ENCODE measurements around the gene FAM163A. TPM values are rescaled to one million over a fixed set of nuclear protein-coding genes. Genes with fewer than 3 reads are reported as not detected.

Gene FAM163A
- total RNA-seq, 4 donors from 2014 or later, result 0.44 TPM; not detected in 3

DNA sequence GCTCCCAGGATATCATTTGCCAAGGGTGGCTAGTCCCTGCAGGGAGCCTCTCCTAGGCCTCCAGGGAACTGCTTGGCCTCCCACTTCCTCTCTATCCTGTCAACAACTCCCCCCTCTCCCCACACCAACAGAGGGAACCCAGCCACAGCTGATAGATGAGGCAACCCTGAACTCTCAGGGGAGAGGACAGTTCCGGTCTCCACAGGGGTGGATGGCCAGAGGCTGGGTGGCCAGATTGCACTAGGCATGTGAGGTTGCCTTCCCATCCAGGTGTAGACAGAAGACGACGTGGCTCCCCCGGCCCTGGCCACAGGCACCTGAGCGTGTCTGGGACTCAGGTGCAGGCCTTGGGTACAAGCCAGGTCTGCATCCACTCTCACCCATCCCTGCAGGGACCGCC, 81.2 kb downstream of the FAM163A start:
- Histone ChIP-seq H3K27me3 (no peaks in the 10 kb centered on the region), H3K36me3 (no peaks in the 10 kb centered on the region), H3K9me3 (no peaks in the 10 kb centered on the region), H3K4me3 (no peak overlapping the region), H3K4me1 (no peaks in the 10 kb centered on the region), H3K27ac (peak overlapping the region in 1 of 4 donors; percentile 22)
- DNase-seq (ENCODE audit: low spot score in 2 of 2), result no peak
- TF ChIP-seq, protein P1, sequence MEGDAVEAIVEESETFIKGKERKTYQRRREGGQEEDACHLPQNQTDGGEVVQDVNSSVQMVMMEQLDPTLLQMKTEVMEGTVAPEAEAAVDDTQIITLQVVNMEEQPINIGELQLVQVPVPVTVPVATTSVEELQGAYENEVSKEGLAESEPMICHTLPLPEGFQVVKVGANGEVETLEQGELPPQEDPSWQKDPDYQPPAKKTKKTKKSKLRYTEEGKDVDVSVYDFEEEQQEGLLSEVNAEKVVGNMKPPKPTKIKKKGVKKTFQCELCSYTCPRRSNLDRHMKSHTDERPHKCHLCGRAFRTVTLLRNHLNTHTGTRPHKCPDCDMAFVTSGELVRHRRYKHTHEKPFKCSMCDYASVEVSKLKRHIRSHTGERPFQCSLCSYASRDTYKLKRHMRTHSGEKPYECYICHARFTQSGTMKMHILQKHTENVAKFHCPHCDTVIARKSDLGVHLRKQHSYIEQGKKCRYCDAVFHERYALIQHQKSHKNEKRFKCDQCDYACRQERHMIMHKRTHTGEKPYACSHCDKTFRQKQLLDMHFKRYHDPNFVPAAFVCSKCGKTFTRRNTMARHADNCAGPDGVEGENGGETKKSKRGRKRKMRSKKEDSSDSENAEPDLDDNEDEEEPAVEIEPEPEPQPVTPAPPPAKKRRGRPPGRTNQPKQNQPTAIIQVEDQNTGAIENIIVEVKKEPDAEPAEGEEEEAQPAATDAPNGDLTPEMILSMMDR (IDR thresholded peaks at IDR 0.05), result no peak
- TF ChIP-seq POLR2A (IDR thresholded peaks at IDR 0.05) (no peak), EP300 (IDR thresholded peaks at IDR 0.05) (no peak)
- 80 to 95% methylated on average over 6 of the region's 6 CpGs for WGBS, 2 donors

DNA sequence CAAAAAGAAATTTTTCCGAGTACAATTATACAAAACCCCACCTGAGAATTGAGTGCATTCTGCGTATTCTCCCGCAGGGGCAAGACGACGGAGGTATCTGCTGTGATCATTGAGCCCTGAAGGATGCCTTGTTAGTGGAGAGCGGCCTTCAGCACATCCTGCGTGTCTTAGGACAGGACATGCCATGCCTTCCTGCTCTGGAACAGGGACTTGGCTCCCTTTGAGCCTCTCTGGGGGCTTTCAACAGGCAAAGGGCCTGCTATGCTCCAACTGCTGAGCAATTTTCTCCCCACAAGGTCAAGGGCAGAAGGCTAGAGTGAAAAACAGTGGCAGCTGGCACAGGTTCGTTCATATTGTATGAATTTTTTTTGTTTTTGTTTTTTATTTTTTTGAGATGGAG, 82.1 kb downstream of the FAM163A start:
- no peak overlapping the region for H3K27ac ChIP-seq
- no peaks in the 10 kb centered on the region for H3K27me3 ChIP-seq
- H3K36me3 ChIP-seq, result no peaks in the 10 kb centered on the region
- peak in 1 of 2 donors; percentile 29 for DNase-seq (ENCODE audit: low spot score in 2 of 2)
- 68 to 77% methylated on average over 8 of the region's 8 CpGs for WGBS, 2 donors
- TF ChIP-seq EP300 (IDR thresholded peaks at IDR 0.05) (peak in 1 of 2 donors; percentile 27), POLR2A (IDR thresholded peaks at IDR 0.05) (no peak)
- H3K4me1 ChIP-seq, result no peaks in the 10 kb centered on the region
- no peaks in the 10 kb centered on the region for H3K9me3 ChIP-seq
- no peak overlapping the region for H3K4me3 ChIP-seq

DNA sequence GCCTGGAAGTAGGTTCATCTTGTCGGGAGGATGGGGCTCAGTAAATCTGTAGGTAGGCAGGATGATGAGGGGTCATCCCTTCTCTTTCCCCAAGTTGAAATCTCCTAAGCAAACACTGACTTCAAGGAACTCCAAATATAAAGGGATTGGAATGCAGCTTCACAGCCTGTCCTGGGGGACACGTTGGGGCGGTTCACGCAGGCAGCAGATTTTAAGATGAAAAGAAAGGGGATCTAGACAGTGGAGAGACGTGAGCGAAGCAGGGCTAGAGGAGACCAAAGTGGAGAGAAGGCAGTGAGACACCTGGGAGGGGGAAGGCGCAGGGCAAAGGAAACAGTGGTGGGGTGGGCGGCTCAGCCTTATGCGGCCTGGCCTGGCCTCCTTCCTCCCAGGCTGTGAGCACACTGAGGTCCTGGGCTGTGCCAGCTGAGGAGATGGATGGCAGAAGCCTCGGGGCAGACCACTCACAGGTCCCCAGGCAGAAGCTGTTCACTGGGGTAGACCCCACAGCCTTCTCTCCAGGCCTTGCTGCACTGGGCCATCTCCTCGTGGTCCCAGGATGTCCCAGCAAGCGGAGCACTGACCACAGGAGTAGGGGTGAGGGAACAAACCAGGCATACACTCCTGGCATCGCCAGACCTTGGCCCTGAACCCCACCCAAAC, 82.8 kb downstream of the FAM163A start:
- Histone ChIP-seq H3K27ac (peak overlapping the region in 2 of 4 donors; percentile 11 to 63), H3K27me3 (no peaks in the 10 kb centered on the region), H3K36me3 (no peaks in the 10 kb centered on the region), H3K4me3 (no peak overlapping the region), H3K9me3 (no peaks in the 10 kb centered on the region), H3K4me1 (peaks cover 0 to under 1% (median 0%) of the 10 kb centered on the region in 4 donors)
- TF ChIP-seq EP300 (IDR thresholded peaks at IDR 0.05), result no peak
- TF ChIP-seq, protein P1 (IDR thresholded peaks at IDR 0.05), result no peak
- no peak for TF ChIP-seq POLR2A (IDR thresholded peaks at IDR 0.05)
- WGBS, 2 donors, result 65 to 78% methylated on average over 13 of the region's 13 CpGs
- DNase-seq (ENCODE audit: low spot score in 2 of 2), result no peak

DNA sequence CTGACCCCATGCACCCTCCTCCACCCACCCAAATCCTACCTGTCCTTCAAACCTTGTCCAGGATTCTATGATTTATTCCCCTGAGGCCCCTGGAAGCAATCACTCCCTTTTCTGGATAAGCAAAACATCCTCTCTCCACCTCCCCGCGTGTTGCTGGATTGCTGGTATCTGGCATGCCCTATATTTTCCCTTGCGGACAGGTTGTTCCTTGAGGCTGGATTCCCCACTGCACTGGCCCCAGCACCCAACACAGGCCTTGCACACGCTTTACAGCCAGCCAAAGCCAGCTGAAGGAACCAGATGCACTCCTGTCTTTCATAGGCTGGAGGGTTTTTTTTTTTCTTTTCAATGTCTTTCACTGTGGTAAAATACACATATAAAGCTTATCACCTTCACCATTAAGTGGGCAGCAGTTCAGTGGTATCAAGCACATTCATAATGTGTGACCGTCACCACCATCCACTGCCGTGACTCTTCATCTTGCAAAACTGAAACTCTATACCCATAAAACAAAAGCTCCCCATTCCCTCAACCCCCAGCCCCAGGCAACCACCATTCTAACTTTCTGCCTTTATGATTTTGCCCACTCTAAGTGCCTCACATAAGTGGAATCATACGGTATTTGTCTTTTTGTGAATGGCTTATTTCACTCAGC, 83.7 kb downstream of the FAM163A start:
- DNase-seq (ENCODE audit: low spot score in 2 of 2), result no peak
- Histone ChIP-seq H3K4me1 (peaks cover 0 to 8% (median 0%) of the 10 kb centered on the region in 4 donors), H3K9me3 (no peaks in the 10 kb centered on the region), H3K27me3 (no peaks in the 10 kb centered on the region), H3K27ac (no peak overlapping the region), H3K36me3 (no peaks in the 10 kb centered on the region), H3K4me3 (no peak overlapping the region)
- WGBS, 2 donors, result 70% methylated on average over 7 of the region's 7 CpGs
- TF ChIP-seq EP300 (IDR thresholded peaks at IDR 0.05) (no peak), POLR2A (IDR thresholded peaks at IDR 0.05) (no peak)
- TF ChIP-seq, protein P1 (IDR thresholded peaks at IDR 0.05), result no peak

DNA sequence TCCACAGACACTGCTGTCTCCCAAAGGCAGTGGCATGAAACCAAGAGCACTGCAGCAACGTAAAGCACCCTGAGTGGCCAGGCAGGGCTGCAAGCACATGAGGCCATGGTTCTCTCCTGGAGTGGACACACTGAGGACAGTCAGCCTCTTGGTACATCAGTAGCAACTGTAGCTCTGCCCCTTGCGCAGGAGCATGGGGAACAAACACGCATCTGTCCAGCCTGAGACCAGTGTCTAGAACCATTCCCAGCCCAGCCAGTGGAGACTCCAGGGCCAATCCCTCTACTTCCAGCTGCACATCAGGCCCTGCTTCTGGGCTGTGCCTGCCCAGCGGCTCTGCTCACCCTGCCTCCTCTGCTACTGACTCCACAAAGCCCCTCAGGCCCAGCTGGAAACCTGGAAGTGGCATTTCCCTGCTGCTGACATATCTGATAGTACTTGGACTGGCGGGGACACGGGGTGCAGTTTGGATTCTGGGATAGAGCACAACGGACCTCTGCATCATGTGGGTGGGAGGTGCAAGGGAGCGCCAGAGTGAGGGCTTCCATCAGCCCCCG, 85.5 kb downstream of the FAM163A start:
- TF ChIP-seq, protein P1 (IDR thresholded peaks at IDR 0.05), result no peak
- TF ChIP-seq POLR2A (IDR thresholded peaks at IDR 0.05) (no peak), EP300 (IDR thresholded peaks at IDR 0.05) (no peak)
- Histone ChIP-seq H3K9me3 (no peaks in the 10 kb centered on the region), H3K4me1 (peaks cover 0 to 13% (median 0%) of the 10 kb centered on the region in 4 donors), H3K27me3 (no peaks in the 10 kb centered on the region), H3K27ac (no peak overlapping the region), H3K4me3 (no peak overlapping the region), H3K36me3 (no peaks in the 10 kb centered on the region)
- WGBS, 2 donors, result 88 to 93% methylated on average over 9 of the region's 9 CpGs
- DNase-seq (ENCODE audit: low spot score in 2 of 2), result no peak

Data from tibial nerve (tissue), 4 donors.